Raji (cell line): ENCODE results near the gene CREBRF.

Source experiments
- POLR2A ChIP-seq: IDR thresholded peaks from 2 replicates; pipeline ENCODE4 v1.6.1; 2011; ENCODE audit warnings: low read depth, low read length, control low read depth; ENCODE audit not compliant: insufficient read depth

CREBRF gene

DNA sequence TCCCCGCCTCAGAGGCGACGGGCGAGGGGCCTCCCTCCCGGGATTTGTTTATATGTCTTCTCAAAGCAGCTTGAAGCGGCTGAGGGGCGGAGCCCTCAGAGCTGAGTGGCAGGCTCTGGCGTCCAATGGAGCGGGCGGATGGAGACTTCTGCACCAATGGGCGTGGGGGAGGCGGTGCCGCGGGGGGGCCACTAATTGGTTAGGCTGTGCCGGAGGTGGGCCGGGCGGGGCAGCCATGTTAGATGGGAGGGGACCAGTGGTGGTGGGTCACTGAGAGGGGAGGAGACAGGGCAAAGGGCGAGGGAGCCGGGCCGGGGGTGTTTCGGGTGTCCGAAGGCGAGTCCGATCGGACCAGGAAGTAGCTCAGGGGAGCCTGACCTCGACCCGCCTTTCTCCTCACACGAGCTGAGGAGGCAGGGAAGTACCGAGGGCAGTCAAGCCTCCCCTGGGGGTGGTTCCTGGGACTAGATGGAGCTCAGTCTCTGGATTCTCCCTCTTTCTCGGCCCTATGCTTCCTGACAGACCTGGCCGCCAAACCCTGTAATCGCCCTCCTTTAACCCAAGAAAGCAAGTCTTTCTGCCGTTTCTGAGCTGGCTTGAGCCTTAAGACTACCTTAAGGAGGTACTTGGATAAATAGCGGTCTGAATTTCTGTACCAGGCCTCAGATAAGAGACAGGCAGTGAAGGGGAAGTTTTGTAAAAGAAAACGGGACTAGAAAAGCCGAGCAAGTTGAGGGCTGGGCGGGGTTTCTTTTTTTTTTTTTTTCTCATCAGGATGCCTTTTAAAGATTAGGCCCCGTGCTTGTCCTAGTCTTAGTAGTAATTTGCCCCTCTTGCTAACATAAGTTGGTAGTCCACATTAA, 1.1 kb downstream of the CREBRF start:
- TF ChIP-seq POLR2A = peak; percentile 69

DNA sequence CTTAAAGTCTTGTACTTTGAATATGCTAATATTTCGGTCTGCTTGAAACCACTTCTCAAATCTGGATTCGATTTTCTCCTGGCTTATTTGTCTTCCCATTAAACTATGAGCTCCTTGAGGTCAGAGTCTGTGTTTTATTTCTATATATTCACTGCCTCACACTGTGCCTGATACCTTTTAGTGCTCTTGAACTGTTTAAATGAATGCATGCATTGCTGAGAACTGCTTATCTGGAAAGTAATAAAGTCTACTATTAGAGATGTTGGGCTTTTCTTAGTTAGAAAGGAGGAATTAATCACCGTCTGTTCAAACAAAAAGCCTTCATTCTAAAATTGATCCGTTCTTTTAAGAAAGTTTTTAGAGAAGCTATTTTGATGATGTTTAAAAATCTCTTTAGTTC, 6.0 kb downstream of the CREBRF start:
- no peak for TF ChIP-seq POLR2A

DNA sequence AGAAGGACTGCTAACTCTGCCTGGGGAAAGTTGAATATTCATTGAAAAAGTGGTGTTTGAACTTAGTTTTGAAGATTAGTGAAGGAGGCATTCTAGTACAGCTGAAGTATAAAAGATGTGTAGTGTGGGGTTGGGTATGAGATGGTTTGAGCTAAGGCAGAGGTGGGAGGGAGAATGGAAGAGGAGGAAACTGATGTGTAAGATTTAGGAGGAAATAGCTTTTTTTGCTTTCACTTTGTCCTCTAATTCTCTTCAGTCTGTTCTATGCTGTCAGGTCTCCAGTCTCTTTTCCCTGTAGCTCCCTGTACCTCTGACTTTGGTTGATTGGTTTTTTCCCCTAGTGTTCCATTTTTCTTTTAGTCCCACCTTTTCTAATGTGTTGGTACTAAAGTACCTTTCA, 9.0 kb downstream of the CREBRF start:
- TF ChIP-seq POLR2A = no peak

DNA sequence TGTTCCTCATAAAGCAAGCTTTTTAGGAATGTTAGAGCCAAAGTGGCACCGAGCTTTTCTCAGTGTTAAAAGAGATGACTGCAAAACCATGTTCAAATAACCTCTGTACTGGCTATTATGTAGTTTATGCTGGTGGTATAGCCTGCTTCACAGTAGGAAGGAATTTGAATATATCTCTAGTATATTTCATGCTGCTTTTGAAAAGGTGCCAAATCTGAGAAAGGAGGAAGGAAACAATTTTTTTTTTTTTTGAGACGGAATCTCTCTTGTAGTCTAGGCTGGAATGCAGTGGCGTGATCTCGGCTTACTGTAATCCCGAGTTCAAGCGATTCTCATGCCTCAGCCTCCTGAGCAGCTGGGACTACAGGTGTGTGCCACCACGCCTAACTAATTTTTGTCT, 13.5 kb downstream of the CREBRF start:
- no peak for TF ChIP-seq POLR2A

DNA sequence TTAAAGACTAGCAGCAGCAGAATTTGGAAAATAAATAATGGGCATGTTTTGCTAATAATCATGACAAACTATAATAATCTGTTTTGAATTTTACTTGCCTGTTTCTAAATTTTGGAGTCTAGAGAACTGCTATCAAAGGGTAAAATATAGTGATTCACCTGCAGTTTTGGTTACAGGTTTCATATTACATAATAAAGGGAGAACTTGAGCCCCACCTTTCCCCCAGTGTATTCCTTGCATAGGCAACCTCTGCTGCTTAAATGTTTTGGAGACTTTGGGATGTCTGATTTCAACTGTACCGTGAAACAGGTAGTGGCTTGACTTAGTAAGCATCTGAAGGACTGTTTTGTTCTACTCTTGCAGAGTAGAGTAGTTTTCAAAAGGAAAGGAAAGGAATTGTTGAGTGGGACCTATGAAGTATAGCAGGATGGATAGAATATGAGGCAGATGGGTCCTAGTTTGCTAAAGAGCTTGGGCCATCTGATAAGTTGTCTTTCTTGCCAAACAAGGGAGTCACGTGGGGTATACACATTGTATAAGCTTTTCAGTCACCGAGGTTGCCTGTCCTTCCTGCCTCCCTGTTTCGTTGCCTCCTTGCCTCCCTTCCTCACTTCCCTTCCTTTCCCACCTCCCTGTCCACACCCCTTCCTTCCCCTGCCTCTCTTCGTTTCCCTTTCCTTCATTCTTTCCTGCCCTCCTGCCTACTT, 19.1 kb downstream of the CREBRF start:
- no peak for TF ChIP-seq POLR2A

DNA sequence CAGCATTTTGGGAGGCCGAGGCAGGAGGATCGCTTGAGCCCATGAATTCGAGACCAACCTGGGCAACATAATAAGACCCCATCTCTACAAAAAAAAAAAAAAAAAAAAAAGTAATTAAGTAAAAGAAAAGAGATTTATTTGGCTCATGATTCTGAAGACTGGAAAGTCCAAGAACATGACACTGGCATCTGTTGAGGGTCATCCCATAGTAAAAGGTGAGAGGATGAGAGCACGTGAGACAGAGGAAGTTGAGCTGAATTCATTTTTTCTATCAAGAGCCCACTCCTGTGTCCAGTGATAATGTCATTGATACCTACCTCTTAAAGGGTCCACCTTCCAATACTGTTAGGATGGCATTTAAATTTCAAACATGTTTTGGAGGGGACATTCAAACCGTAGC, 19.8 kb downstream of the CREBRF start:
- TF ChIP-seq POLR2A = no peak

DNA sequence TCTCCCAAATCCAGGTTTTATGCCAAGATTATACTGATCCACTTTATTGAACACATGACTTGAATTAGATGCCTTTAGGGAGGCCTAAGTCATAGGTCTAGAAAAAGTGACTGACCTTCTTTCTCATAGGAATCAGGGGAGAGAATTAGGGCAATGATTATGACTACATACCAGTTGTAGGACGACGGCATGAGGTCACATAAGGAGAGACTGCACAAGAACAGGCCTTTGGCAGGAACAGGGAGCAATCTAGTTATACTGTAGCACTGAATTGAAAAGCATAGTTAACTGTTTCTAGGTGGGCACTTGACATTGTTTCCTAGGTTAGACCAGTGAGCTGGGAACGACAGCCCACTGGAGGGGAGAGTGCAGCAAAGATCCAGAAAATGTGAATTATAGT, 22.7 kb downstream of the CREBRF start:
- no peak for TF ChIP-seq POLR2A

DNA sequence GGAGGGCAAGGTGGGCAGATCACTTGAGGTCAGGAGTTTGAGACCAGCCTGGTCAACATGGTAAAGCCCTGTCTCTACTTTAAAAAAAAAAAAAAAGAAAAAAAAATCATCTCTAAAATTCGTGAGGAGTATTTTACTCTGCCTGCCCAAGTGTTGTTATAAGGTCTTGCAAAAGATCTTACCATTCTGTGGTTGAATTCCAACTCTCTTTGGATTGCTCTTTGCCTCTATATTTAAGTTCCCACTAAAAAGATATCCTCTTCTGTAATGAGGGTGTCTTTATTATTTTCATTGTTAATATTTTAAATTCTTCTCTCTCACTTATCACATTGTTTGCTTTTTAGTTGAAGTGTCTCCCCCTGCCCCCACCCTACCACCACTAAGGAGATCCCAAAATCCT, 33.4 kb downstream of the CREBRF start:
- TF ChIP-seq POLR2A = no peak

DNA sequence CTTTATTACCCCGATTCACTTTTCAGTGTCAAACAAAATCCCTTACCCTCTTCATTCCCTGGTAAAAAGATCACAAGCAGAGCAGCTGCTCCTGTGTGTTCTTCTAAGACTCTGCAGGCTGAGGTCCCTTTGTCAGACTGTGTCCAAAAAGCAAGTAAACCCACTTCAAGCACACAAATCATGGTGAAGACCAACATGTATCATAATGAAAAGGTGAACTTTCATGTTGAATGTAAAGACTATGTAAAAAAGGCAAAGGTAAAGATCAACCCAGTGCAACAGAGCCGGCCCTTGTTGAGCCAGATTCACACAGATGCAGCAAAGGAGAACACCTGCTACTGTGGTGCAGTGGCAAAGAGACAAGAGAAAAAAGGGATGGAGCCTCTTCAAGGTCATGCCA, 34.5 kb downstream of the CREBRF start:
- no peak for TF ChIP-seq POLR2A

DNA sequence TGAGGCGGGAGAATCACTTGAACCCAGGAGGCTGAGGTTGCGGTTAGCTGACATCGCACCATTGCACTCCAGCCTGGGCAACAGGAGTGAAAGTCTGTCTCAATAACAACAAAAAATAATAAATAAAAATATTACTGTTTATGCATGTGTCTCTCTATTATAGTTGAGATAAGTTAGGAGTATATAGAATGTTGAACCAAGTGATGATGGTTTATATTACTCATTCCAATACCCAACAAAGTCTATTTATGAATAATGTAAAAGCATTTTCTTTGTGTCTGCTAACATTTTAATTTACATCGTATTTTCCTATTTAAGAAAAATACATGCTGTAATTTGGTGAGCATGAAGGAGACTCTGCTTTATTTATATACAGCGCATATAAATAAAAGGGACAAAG, 35.8 kb downstream of the CREBRF start:
- TF ChIP-seq POLR2A = no peak

DNA sequence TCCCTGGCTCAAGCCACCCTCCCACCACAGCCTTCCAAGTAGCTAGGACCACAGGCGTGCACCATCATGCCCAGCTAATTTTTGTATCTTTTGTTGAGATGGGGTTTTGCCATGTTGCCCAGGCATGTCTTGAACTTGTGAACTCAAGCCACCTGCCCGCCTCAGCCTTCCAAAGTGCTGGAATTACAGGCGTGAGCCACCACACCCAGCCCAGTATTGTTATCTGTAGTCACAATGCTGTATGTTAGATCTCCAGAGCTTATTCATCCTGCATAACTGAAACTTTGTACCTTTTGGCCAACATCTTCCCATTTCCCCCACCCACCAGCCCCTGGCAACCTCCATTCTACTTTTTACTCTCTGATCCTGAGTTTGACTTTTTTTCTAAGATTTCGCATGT, 37.5 kb downstream of the CREBRF start:
- TF ChIP-seq POLR2A = no peak

DNA sequence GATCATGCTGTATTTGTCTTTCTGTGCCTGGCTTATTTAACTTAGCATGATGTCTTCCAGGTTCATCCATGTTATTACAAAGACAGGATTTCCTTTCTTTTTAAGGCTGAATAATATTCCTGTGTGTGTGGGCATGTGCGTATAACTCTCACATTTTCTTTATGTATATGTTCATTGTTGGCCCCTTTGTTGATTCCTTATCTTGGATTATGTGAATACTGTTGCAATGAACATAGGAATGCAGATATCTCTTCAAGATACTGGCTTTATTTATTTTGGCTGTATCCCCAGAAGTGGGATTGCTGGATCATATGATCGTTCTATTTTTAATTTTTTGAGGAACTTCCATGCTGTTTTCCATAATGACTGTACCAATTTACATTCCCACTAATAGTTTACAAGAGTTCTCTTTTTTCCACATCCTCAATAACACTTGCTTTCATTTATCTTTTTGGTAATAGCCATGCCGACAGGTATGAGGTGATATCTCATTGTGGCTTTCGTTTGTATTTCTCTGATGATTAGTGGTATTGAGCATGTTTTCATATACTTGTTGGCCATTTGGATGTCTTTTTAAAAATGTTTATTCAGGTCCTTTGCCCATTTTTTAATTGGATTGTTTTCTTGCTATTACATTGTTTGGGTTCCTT, 38.0 kb downstream of the CREBRF start:
- TF ChIP-seq POLR2A = no peak

DNA sequence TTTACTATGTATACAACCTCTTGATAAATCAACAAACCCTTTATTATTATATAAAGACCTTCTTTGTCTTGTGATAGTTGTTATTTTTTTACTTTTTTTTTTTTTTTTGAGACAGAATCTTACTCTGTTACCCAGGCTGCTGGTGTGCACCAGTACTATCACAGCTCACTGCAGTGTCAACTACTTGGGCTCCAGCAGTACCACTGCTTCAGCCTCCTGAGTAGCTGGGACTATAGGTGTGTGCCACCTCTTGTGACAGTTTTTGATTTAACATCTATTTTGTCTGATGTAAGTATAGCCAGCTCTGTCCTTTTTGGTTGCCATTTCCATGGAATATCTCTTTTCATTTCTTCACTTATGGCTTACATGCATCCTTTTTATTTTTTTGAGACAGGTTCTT, 42.6 kb downstream of the CREBRF start:
- TF ChIP-seq POLR2A = no peak

DNA sequence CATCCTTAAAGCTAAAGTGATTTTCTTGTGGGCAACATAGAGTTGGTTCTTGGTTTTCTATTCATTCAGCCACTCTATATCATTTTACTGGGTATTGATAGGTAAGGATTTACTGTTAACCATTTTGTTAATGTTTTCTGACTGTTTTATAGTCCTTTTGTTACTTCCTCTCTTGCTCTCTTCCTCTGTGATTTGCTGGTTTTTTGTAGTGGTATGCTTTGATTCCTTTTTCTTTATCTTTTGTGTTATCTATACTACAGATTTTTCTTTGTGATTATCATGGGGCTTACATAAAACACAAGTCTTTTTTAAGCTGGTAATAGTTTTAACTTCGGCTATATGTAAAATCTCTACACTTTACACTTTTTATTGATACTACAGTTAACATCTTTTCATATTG, 43.3 kb downstream of the CREBRF start:
- TF ChIP-seq POLR2A = no peak

DNA sequence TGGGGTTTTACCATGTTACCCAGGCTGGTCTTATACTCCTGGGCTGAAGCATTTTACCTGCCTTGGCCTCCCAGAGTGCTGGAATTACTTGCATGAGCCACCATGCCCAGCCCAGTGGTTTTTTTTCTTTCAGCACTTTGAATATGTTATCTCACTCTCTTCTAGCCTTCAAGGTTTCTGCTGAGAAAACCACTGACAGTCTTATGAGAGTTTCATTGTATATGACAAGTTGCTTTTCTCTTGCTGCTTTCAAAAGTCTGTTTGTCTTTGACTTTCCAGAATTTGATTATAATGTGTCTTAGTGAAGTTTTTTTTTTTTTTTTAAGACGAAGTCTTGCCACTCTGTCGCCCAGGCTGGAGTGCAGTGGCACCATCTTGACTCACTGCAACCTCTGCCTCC, 45.1 kb downstream of the CREBRF start:
- no peak for TF ChIP-seq POLR2A

DNA sequence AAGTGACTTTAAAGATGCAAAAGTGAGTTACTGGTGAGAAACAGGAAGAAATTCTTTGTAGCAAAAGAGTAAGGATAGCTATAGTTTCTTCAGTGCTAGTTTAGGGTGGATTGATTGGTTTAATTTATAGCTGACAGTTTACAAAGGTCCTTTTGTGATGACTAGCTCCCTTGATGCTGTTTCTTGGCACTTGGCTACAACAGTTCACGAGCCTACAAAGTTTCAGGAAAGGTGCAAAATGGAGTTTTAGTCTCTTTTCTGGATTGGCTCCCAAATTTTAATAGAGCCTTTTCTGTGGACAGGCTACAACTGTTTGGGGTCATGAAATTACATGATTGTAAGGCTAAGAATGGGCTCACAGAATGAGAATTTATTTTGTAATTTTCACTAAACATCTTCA, 47.3 kb downstream of the CREBRF start:
- no peak for TF ChIP-seq POLR2A

DNA sequence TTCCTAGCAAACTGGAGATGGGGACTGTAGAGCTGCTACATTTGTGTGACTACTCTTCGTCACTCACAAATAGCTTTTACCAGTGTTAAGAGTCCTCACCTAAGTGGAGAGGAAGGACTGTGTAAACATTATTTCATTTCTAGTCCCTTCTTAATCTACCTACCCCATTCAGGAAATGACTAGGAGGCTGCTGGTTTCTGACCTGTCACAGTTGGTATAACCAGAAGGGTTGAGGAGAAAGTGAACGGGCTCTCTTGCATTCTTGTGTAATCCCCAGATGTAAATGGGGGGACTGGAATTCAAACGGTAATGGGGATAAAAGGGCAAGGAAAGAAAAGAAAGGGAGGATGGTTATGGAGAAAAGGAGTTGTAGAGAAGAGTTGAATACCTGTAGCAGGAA, 52.8 kb downstream of the CREBRF start:
- no peak for TF ChIP-seq POLR2A

DNA sequence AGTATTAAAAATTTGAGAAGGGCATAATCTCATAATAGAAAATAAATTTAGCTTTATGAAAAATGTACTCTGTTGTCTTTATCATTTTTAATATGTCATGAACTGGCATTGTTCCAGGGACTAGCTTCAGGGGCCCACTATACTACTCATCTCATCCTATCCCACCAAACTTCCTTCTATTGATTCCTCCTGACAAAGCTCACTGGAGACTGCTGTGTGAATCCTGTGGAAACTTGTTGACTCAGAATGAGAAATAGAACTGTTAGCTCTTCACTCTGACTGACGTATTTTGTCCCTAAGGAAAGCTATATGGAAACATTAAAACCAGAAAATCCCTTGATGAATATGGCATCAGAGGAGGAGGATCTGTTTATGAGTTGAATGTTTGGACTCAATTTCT, 58.4 kb downstream of the CREBRF start:
- TF ChIP-seq POLR2A = no peak
